Inferior parietal cortex (tissue), 1 donor: ENCODE measurements around the gene MAG.
A peak's percentile ranks its signal among the peaks of the same experiment; 100 is the strongest.

Source experiments
- DNase-seq: peaks from one replicate; pipeline ENCODE4 v3.0.0-alpha.2; 2016; ENCODE audit errors: extremely low spot score

Gene MAG

GRCh38 chr19:35265126-35265899, 26.6 kb upstream of the MAG start:
- DNase-seq: no peak

GRCh38 chr19:35265900-35266519, 26.0 kb upstream of the MAG start:
- DNase-seq: no peak

GRCh38 chr19:35266520-35267352, 25.2 kb upstream of the MAG start:
- DNase-seq: no peak

GRCh38 chr19:35267353-35267817, 24.6 kb upstream of the MAG start:
- no peak for DNase-seq

- no peak for DNase-seq
Observed at GRCh38 chr19:35267818-35268535, 24.0 kb upstream of the MAG start.

- peak; percentile 72 for DNase-seq
Observed at GRCh38 chr19:35268536-35269437, 23.2 kb upstream of the MAG start, which contains the start of gene USF2. USF2 (plus strand) TSS chr19:35268962; CDS start chr19:35269102, 140 bp downstream.

- peak; percentile 73 for DNase-seq
Observed at GRCh38 chr19:35269438-35270117, 22.4 kb upstream of the MAG start.

- no peak for DNase-seq
Observed at GRCh38 chr19:35270381-35270811, 21.6 kb upstream of the MAG start.

GRCh38 chr19:35271546-35271945, 20.4 kb upstream of the MAG start:
- DNase-seq: no peak

- no peak for DNase-seq
Observed at GRCh38 chr19:35272122-35272719, 19.7 kb upstream of the MAG start.

- no peak for DNase-seq
Observed at GRCh38 chr19:35272954-35273649, 18.9 kb upstream of the MAG start.

- no peak for DNase-seq
Observed at GRCh38 chr19:35273686-35274259, 18.2 kb upstream of the MAG start.

GRCh38 chr19:35274323-35274722, 17.6 kb upstream of the MAG start:
- DNase-seq: no peak

GRCh38 chr19:35276706-35277281, 15.2 kb upstream of the MAG start:
- DNase-seq: no peak

- no peak for DNase-seq
Observed at GRCh38 chr19:35278578-35279284, 13.2 kb upstream of the MAG start.

- no peak for DNase-seq
Observed at GRCh38 chr19:35279374-35279773, 12.6 kb upstream of the MAG start.

- DNase-seq: no peak
Observed at GRCh38 chr19:35279985-35280821, 11.8 kb upstream of the MAG start.
